ENCODE results near the gene ANK3.

ANK3 gene

GRCh38 chr10:60029475-60029874, 360.2 kb downstream of the ANK3 start:
- TF ChIP-seq CTCF (IDR thresholded peaks at IDR 0.05): no peak

DNA sequence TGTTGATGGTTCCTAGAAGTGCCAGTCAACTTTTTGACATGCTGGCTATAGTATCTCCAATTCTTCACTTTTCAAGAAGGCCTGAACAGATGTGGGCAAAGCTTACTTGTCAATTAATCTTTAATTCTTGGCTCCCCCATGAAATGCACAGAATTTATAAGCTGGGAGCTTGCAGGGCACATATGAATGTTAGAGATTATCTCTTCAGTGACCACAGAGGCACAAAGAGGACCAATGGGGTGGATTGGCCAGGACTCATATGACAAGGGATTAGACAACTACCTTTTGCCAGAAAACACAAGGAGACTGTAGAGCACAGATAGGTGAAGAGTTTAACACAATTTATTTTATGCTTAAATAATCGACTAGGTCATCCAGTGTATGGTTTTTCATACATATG, 361.6 kb downstream of the ANK3 start:
- no peak for TF ChIP-seq CTCF (IDR thresholded peaks at IDR 0.05)

GRCh38 chr10:60025279-60025678, 364.4 kb downstream of the ANK3 start:
- TF ChIP-seq CTCF (IDR thresholded peaks at IDR 0.05): no peak

GRCh38 chr10:60024506-60024905, 365.2 kb downstream of the ANK3 start:
- no peak for TF ChIP-seq CTCF (IDR thresholded peaks at IDR 0.05)

DNA sequence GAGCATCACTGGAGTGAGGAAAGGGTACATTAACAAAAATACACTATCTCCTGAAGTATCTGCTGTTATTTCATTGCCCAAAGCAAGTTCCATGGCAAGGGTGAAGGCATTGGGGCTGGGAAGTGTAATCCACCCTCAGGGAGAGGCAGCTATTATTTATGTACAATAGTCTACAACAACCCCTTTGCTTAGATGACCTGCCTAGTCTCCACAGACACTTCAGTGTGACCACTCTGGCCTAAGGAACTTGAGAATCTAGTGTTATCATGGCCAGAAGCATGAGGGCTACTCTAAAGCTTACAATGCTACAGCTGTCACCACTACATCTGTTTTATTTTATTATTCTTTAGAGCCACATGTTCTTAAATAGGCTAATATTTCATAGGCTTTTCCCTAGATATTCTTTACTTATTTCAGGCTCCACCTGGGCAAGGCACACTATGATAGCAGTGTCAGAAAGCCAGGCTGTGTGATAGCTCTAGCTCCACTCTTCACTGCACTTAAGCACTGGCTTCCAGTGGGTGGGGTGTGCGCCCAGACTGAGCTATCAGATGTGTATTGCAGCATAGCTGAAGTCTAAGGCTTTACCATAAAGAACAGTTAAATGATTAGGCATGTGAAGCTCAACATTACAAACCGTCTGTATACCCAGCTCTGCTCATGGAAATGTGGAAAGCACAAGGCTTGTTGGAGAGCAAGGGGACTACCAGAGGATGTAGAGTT, 366.4 kb downstream of the ANK3 start:
- TF ChIP-seq CTCF (IDR thresholded peaks at IDR 0.05): no peak

DNA sequence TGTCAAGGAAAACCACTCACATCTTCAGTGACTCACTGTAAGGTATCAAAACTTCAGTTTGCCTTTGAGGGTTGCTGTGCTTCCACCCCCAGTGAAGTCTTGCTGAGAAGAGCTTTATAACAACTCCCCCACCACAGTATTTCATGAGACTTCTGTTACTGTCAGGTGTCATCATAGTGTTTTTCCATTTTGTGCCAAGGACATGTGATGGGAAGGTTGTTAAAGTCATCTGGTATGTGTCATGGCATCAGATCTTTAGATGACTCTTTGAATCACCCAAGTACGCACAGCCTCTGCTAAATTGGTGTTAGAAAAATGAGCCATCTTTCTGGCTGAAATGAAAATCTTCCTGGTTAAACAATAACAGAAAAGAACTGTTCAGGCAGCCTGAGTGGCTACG, 368.3 kb downstream of the ANK3 start:
- no peak for TF ChIP-seq CTCF (IDR thresholded peaks at IDR 0.05)

DNA sequence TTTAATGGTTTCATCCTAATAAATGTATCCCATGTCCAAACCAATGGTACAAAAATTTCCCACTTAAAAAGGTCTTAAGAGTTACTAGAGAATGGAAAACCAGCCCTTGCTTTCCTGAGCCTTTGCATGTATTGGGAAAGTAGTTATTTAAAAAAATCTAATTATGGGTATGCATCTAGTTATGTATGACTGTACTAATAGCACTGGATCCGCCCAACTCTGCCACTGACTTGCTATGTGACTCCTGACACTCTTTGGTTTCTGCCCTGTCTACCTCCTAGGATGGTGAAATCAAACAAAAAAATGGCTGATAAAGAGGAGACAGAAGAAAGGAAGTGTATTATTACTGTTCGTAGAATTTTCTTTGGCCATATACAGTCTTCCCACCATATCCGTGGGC, 372.9 kb downstream of the ANK3 start:
- no peak for TF ChIP-seq CTCF (IDR thresholded peaks at IDR 0.05)

All from LNCAP (cell line).